Panc1 (cell line): ENCODE results near the gene EGFL7.

ENCODE experiments used
- TF ChIP-seq, protein P1 (sequence below), 2 experiments: IDR thresholded peaks; 2 replicates each; pipeline ENCODE4 v1.6.1; 2011 to 2012; ENCODE audit warnings: low read depth in 2 of 2, control low read depth in 1 of 2, low read length in 1 of 2, mild to moderate bottlenecking in 1 of 2, moderate library complexity in 1 of 2; ENCODE audit not compliant: insufficient read depth in 1 of 2
- TF ChIP-seq, protein P2 (sequence below): fragments of 450-650 bp; IDR thresholded peaks from 2 replicates; pipeline ENCODE4 v1.5.1; 2017; ENCODE audit warnings: mild to moderate bottlenecking

DNA sequence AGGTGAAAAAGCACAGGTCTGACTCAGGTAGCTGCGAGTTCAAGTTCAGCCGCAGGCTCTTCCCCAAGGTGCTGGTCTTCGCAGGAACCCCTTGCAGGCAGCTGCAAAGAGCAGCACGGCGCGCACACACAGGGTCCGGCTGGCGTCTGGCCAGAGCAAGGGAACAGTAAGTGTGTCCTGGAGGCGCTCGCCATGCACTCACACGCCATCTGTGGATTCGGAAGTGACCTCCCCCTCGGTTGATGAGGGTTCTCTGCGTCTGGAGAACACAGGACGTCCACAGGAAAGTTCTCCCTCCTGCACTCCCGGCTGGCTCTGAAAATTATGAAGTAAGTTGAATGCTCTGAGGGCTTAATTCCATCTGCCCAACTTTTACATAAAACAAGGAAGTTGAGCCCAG, 14.0 kb upstream of the EGFL7 start:
- TF ChIP-seq, protein P1, sequence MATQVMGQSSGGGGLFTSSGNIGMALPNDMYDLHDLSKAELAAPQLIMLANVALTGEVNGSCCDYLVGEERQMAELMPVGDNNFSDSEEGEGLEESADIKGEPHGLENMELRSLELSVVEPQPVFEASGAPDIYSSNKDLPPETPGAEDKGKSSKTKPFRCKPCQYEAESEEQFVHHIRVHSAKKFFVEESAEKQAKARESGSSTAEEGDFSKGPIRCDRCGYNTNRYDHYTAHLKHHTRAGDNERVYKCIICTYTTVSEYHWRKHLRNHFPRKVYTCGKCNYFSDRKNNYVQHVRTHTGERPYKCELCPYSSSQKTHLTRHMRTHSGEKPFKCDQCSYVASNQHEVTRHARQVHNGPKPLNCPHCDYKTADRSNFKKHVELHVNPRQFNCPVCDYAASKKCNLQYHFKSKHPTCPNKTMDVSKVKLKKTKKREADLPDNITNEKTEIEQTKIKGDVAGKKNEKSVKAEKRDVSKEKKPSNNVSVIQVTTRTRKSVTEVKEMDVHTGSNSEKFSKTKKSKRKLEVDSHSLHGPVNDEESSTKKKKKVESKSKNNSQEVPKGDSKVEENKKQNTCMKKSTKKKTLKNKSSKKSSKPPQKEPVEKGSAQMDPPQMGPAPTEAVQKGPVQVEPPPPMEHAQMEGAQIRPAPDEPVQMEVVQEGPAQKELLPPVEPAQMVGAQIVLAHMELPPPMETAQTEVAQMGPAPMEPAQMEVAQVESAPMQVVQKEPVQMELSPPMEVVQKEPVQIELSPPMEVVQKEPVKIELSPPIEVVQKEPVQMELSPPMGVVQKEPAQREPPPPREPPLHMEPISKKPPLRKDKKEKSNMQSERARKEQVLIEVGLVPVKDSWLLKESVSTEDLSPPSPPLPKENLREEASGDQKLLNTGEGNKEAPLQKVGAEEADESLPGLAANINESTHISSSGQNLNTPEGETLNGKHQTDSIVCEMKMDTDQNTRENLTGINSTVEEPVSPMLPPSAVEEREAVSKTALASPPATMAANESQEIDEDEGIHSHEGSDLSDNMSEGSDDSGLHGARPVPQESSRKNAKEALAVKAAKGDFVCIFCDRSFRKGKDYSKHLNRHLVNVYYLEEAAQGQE (IDR thresholded peaks at IDR 0.05; ENCODE audit: insufficient read depth in 1 of 2, low read depth in 2 of 2, low read length in 1 of 2), result no peak
- TF ChIP-seq, protein P2, sequence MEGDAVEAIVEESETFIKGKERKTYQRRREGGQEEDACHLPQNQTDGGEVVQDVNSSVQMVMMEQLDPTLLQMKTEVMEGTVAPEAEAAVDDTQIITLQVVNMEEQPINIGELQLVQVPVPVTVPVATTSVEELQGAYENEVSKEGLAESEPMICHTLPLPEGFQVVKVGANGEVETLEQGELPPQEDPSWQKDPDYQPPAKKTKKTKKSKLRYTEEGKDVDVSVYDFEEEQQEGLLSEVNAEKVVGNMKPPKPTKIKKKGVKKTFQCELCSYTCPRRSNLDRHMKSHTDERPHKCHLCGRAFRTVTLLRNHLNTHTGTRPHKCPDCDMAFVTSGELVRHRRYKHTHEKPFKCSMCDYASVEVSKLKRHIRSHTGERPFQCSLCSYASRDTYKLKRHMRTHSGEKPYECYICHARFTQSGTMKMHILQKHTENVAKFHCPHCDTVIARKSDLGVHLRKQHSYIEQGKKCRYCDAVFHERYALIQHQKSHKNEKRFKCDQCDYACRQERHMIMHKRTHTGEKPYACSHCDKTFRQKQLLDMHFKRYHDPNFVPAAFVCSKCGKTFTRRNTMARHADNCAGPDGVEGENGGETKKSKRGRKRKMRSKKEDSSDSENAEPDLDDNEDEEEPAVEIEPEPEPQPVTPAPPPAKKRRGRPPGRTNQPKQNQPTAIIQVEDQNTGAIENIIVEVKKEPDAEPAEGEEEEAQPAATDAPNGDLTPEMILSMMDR, result no peak
